GM10248 (cell line): ENCODE measurements around the gene FAM20C.

Experiments used
- CTCF ChIA-PET: fragments of 300-600 bp; sonication (Branson Sonifier 250); formaldehyde crosslinking; extraction: SDS; loops from one replicate; lab custom pipeline; 2021; ENCODE audit warnings: antibody characterized with exemption; lab: Yijun Ruan, JAX
- POLR2A ChIA-PET: fragments of 350-650 bp; sonication (Branson Sonifier 250); formaldehyde crosslinking; extraction: SDS; loops from one replicate; lab custom pipeline; 2020; ENCODE audit warnings: antibody characterized with exemption; lab: Yijun Ruan, JAX
- DNase-seq: peaks from one replicate; pipeline ENCODE4 v3.0.0; 2012; ENCODE audit errors: extremely low spot score
- CTCF ChIP-seq: IDR thresholded peaks from 2 replicates; pipeline ENCODE4 v1.5.1; 2012; ENCODE audit warnings: mild to moderate bottlenecking, low read depth; ENCODE audit errors: extremely low read depth, missing control alignments, control extremely low read depth

The FAM20C gene

GRCh38 chr7:154096-154799, 38.1 kb upstream of the FAM20C start:
- POLR2A ChIA-PET = no interaction called here
- DNase-seq = no peak
- CTCF ChIA-PET = interaction anchor here (0.6 kb wide), 1 partner anchor 8 kb away, joined by 3 read pairs; no protein-coding TSS in a partner anchor
- TF ChIP-seq CTCF = no peak

GRCh38 chr7:155469-155900, 36.9 kb upstream of the FAM20C start:
- ChIA-PET CTCF (no interaction called here), POLR2A (no interaction called here)
- DNase-seq = no peak
- no peak for TF ChIP-seq CTCF

GRCh38 chr7:156111-157007, 36.0 kb upstream of the FAM20C start:
- POLR2A ChIA-PET = no interaction called here

GRCh38 chr7:157008-157310, 35.4 kb upstream of the FAM20C start:
- CTCF ChIA-PET = interaction anchor here (1.4 kb wide), 1 partner anchor 16 kb away, joined by 3 read pairs; no protein-coding TSS in a partner anchor
- DNase-seq = no peak
- POLR2A ChIA-PET = no interaction called here
- no peak for TF ChIP-seq CTCF

More at GRCh38 chr7:156111-157007, 36.0 kb upstream of the FAM20C start:
- DNase-seq = no peak
- CTCF ChIA-PET = no interaction called here
- no peak for TF ChIP-seq CTCF

GRCh38 chr7:157771-158625, 34.4 kb upstream of the FAM20C start:
- ChIA-PET CTCF (interaction anchor here (1.1 to 1.4 kb wide), 2 partner anchors 15 to 31 kb away, joined by 3 read pairs; no protein-coding TSS in a partner anchor), POLR2A (no interaction called here)
- TF ChIP-seq CTCF = no peak
- no peak for DNase-seq

- POLR2A ChIA-PET = no interaction called here
- no peak for TF ChIP-seq CTCF
- no peak for DNase-seq
- CTCF ChIA-PET = interaction anchor here (1.1 to 1.2 kb wide), 2 partner anchors 10 to 32 kb away, joined by 3 read pairs; no protein-coding TSS in a partner anchor
Observed at GRCh38 chr7:158771-159170, 33.6 kb upstream of the FAM20C start.
